HepG2 (cell line): Measurements from ENCODE around the gene UQCRHL. TPM values are rescaled to one million over a fixed set of nuclear protein-coding genes. Genes with fewer than 3 reads are reported as not detected.

ENCODE experiments used
- ATAC-seq: fragments of 200-7000 bp; cut with Tn5 transposase; 3 replicates; pipeline ENCODE4 v1.9.1; 2020; ENCODE audit warnings: mild to moderate bottlenecking, moderate library complexity
- BruUV-seq: library from RNA; stranded (reverse); fragments of 400-500 nt; replicated peaks from 2 replicates; lab custom pipeline; 2021; lab: Mats Ljungman, UMichigan
- CTCF ChIA-PET: fragments of 300-600 bp; formaldehyde crosslinking; extraction: SDS; loops from one replicate; lab custom pipeline; 2021; ENCODE audit warnings: low total read pairs, inconsistent platforms, low intra/inter-chr PET ratio; lab: Yijun Ruan, JAX
- POLR2A ChIA-PET: fragments of 350-600 bp; sonication (Branson Sonifier 250); formaldehyde crosslinking; loops from one replicate; lab custom pipeline; 2020; ENCODE audit warnings: antibody characterized with exemption, inconsistent platforms; lab: Yijun Ruan, JAX
- DNase-seq: peaks from one replicate; pipeline ENCODE4 v3.0.0-alpha.2; 2015; ENCODE audit warnings: low spot score
- FAIRE-seq: peaks from 3 replicates; lab custom pipeline; 2011; peaks lifted over from hg19 to GRCh38; lab: Jason Lieb, UNC
- H2AFZ ChIP-seq: one replicate; pipeline ENCODE4 v1.6.1; 2011; ENCODE audit warnings: low read length, inconsistent platforms
- H3K27ac ChIP-seq: fragments of 300-600 bp; 3 replicates; pipeline ENCODE4 v1.8.0; 2011; ENCODE audit warnings: mixed run types, mild to moderate bottlenecking, mixed read lengths, low read length, inconsistent platforms; ENCODE audit not compliant: insufficient read depth; ENCODE audit errors: extremely low read length
- H3K27me3 ChIP-seq, 2 experiments: fragments of 200-600 bp in 1 of 2; 2 replicates in 1 of 2; 3 replicates in 1 of 2; pipeline versions ENCODE4 v1.6.0 to v1.8.0; 2011; ENCODE audit warnings: low read length in 2 of 2, mild to moderate bottlenecking in 2 of 2, moderate library complexity in 2 of 2, inconsistent platforms in 1 of 2; ENCODE audit not compliant: insufficient read depth in 2 of 2, control insufficient read depth in 1 of 2
- H3K36me3 ChIP-seq, 2 experiments: fragments of 200-600 bp in 1 of 2; replicated peaks in 1 of 2; 2 replicates in 1 of 2; 3 replicates in 1 of 2; pipeline versions ENCODE4 v1.5.1 to v1.8.0; 2011; ENCODE audit warnings: low read length in 2 of 2, inconsistent platforms in 1 of 2; ENCODE audit not compliant: insufficient read depth in 2 of 2, control insufficient read depth in 1 of 2
- H3K4me1 ChIP-seq: 2 replicates; pipeline ENCODE4 v1.5.1; 2012; ENCODE audit warnings: low read length, inconsistent platforms; ENCODE audit not compliant: insufficient read depth
- H3K4me2 ChIP-seq: 2 replicates; pipeline ENCODE4 v1.6.0; 2011; ENCODE audit warnings: low read depth, low read length, inconsistent platforms
- H3K4me3 ChIP-seq, 3 experiments: fragments of 200-600 bp in 1 of 3; sonication (generic), shearing (Covaris generic) in 1 of 3; replicated peaks in 1 of 3; 2 replicates each; pipeline ENCODE4 v1.5.1; 2011 to 2016; ENCODE audit warnings: low read length in 3 of 3, inconsistent platforms in 2 of 3, low read depth in 2 of 3, mild to moderate bottlenecking in 2 of 3, control low read depth in 1 of 3, mixed read lengths in 1 of 3; ENCODE audit not compliant: insufficient read depth in 1 of 3
- H3K79me2 ChIP-seq: one replicate; pipeline ENCODE4 v1.6.1; 2011; ENCODE audit warnings: low read length, inconsistent platforms; ENCODE audit not compliant: insufficient read depth
- H3K9ac ChIP-seq: 2 replicates; pipeline ENCODE4 v1.6.0; 2011; ENCODE audit warnings: mild to moderate bottlenecking, low read depth, low read length, inconsistent platforms; ENCODE audit not compliant: insufficient read depth
- H3K9me3 ChIP-seq: 2 replicates; pipeline ENCODE4 v1.5.1; 2012; ENCODE audit warnings: mild to moderate bottlenecking, low read length
- H4K20me1 ChIP-seq: 2 replicates; pipeline ENCODE4 v1.6.0; 2011; ENCODE audit warnings: inconsistent platforms, mild to moderate bottlenecking, low read length, moderate library complexity; ENCODE audit not compliant: insufficient read depth
- ATF7-NPFF ChIP-seq: sonication (generic); formaldehyde crosslinking; IDR thresholded peaks from 2 replicates; pipeline ENCODE4 v1.8.1; 2023; ENCODE audit warnings: mild to moderate bottlenecking, low read depth, missing genetic modification reagents, moderate library complexity
- CAMTA2 ChIP-seq: sonication (generic); formaldehyde crosslinking; IDR thresholded peaks from 2 replicates; pipeline ENCODE4 v1.4.0; 2020; ENCODE audit warnings: mild to moderate bottlenecking, missing genetic modification reagents, borderline replicate concordance
- CREB1 ChIP-seq, 2 experiments: fragments of 450-650 bp in 1 of 2; IDR thresholded peaks; 2 replicates each; pipeline ENCODE4 v1.6.1; 2016 to 2017; ENCODE audit warnings: control low read depth in 1 of 2, mild to moderate bottlenecking in 1 of 2, missing compliant biosample characterization in 1 of 2, missing genetic modification characterization in 1 of 2
- HIC2 ChIP-seq: sonication (generic); formaldehyde crosslinking; IDR thresholded peaks from 2 replicates; pipeline ENCODE4 v1.9.0; 2022; ENCODE audit warnings: low read depth, missing genetic modification reagents
- HMGA1 ChIP-seq: sonication (generic); formaldehyde crosslinking; conservative IDR thresholded peaks from 2 replicates; pipeline ENCODE4 v1.4.0; 2020; ENCODE audit warnings: missing genetic modification reagents
- HNF4A ChIP-seq: sonication (generic); formaldehyde crosslinking; IDR thresholded peaks from 2 replicates; pipeline ENCODE4 v1.4.0; 2020; ENCODE audit warnings: missing genetic modification reagents
- KDM2A ChIP-seq: sonication (generic); formaldehyde crosslinking; IDR thresholded peaks from 2 replicates; pipeline ENCODE4 v1.4.0; 2020; ENCODE audit warnings: low read depth, missing genetic modification reagents, borderline replicate concordance
- MED13 ChIP-seq: sonication (generic); formaldehyde crosslinking; IDR thresholded peaks from 2 replicates; pipeline ENCODE4 v1.5.0; 2020; ENCODE audit warnings: missing genetic modification reagents
- NONO ChIP-seq, 2 experiments: fragments of 450-650 bp in 1 of 2; sonication (generic) in 1 of 2; formaldehyde crosslinking in 1 of 2; IDR thresholded peaks in 1 of 2; conservative IDR thresholded peaks in 1 of 2; 2 replicates each; pipeline versions ENCODE4 v1.6.1 to v1.8.0; 2017 to 2022; ENCODE audit warnings: mild to moderate bottlenecking in 1 of 2, missing genetic modification reagents in 1 of 2, moderate library complexity in 1 of 2
- SOX13 ChIP-seq, 3 experiments: fragments of 450-650 bp in 1 of 3; sonication (generic) in 1 of 3; formaldehyde crosslinking in 1 of 3; IDR thresholded peaks in 2 of 3; conservative IDR thresholded peaks in 1 of 3; 2 replicates each; pipeline versions ENCODE4 v1.5.0 to v1.6.1; 2016 to 2020; ENCODE audit warnings: antibody characterized with exemption in 1 of 3, mild to moderate bottlenecking in 1 of 3, missing compliant biosample characterization in 1 of 3, missing genetic modification reagents in 1 of 3, moderate library complexity in 1 of 3
- THAP9 ChIP-seq: sonication (generic); formaldehyde crosslinking; IDR thresholded peaks from 2 replicates; pipeline ENCODE4; 2020; ENCODE audit warnings: missing genetic modification reagents, mild to moderate bottlenecking, borderline replicate concordance
- ZFP36 ChIP-seq: fragments of 150-350 bp; IDR thresholded peaks from 2 replicates; pipeline ENCODE4 v1.6.1; 2018; ENCODE audit warnings: borderline replicate concordance, low read length, low read depth; ENCODE audit not compliant: partially characterized antibody
- ZMAT3 ChIP-seq: sonication (generic); formaldehyde crosslinking; conservative IDR thresholded peaks from 2 replicates; pipeline ENCODE4 v1.7.0; 2021; ENCODE audit warnings: missing genetic modification reagents
- ZNF335 ChIP-seq: sonication (generic); formaldehyde crosslinking; IDR thresholded peaks from 2 replicates; pipeline ENCODE4 v1.4.0; 2020; ENCODE audit warnings: missing genetic modification reagents
- ZNF546 ChIP-seq: sonication (generic); formaldehyde crosslinking; conservative IDR thresholded peaks from 2 replicates; pipeline ENCODE4 v1.8.1; 2023; ENCODE audit warnings: mild to moderate bottlenecking, missing genetic modification reagents
- ZNF75D ChIP-seq: sonication (generic); formaldehyde crosslinking; IDR thresholded peaks from 2 replicates; pipeline ENCODE4 v1.8.1; 2023; ENCODE audit warnings: missing genetic modification reagents, mild to moderate bottlenecking, borderline replicate concordance
- WGBS: methylation state at CpG from one replicate; pipeline ENCODE4 v1.1.6; 2017; ENCODE audit warnings: low lambda C conversion rate; 5-methylcytosine and 5-hydroxymethylcytosine counted together
- in situ Hi-C: cut with HindIII; loops from 2 replicates; pipeline ENCODE4 v1.10.0; 2017; ENCODE audit warnings: low pct_unique_long_range_greater_than_20kb; ENCODE audit not compliant: extremely low pct_ligation_motif_present
- intact Hi-C: fragments of 100-400 bp; cut with micrococcal nuclease; formaldehyde crosslinking; loops from one replicate; pipeline ENCODE4 v1.10.0; 2022; ENCODE audit not compliant: unreplicated experiment
- polyA plus RNA-seq, 8 experiments: library from polyadenylated mRNA; depleted of rRNA in 3 of 8; stranded (reverse) in 7 of 8; unstranded in 1 of 8; fragments of >200 nt; fragmentation: Illumina TruSeq in 4 of 8; extraction: Trizol in 4 of 8; gene quantifications; 2 replicates each; pipeline versions ENCODE4 v1.2.1 to v1.2.3, GENCODE V29; 2011 to 2016; ENCODE audit warnings: low read depth in 4 of 8, missing spikeins in 1 of 8, mixed read lengths in 1 of 8; ENCODE audit not compliant: insufficient read depth in 1 of 8
- total RNA-seq, 5 experiments: library from RNA; depleted of rRNA; stranded (reverse); fragments of >200 nt; fragmentation: Illumina TruSeq; extraction: Trizol; gene quantifications; 2 replicates each; pipeline ENCODE4 v1.2.3, GENCODE V29; 2016; ENCODE audit warnings: low read depth in 1 of 5

Gene UQCRHL
- total and polyA plus RNA-seq, 2 of the 13 experiments (the other 11 are each of a cell fraction or from before 2014, with no cell fraction given), result 1.8 to 2.3 TPM

- CTCF ChIA-PET, result no interaction called here
- FAIRE-seq (peak; percentile 92), ATAC-seq (peak; percentile 55), DNase-seq (peak; percentile 98)
- H3K27ac ChIP-seq, result peak overlapping the region; percentile 100
- BruUV-seq, result no TSS peak
- POLR2A ChIA-PET, result interaction anchor here (1.0 to 4.2 kb wide), 4 partner anchors 11 to 35 kb away, joined by 3 to 64 read pairs (median 16); partner anchors contain the start of gene SPEN
- H3K79me2 ChIP-seq, result peaks cover 16% of the 10 kb centered on the region
- H3K9me3 ChIP-seq, result no peaks in the 10 kb centered on the region
- in situ Hi-C loops, result no loop called here
- H3K36me3 ChIP-seq, result no peaks in the 10 kb centered on the region
- H3K4me2 ChIP-seq, result peak overlapping the region; percentile 93
- H3K27me3 ChIP-seq, result no peaks in the 10 kb centered on the region; a peak in 1 of 5 replicates
- H4K20me1 ChIP-seq, result no peaks in the 10 kb centered on the region
- 31% methylated on average over 26 of the region's 66 CpGs for WGBS
- H3K4me1 ChIP-seq, result peaks cover 42% of the 10 kb centered on the region
- H2AFZ ChIP-seq, result peak overlapping the region; percentile 55
- peak overlapping the region; percentile 77 to 83 (median 78); a peak in 5 of 6 replicates for H3K4me3 ChIP-seq
- H3K9ac ChIP-seq, result peak overlapping the region; percentile 98
- intact Hi-C loops, result loop anchor here (1.0 kb wide), 1 partner anchor 11 kb away; the partner anchor contains the start of gene SPEN
- TF ChIP-seq ZMAT3 (CRISPR knock-in tag), result peak; percentile 53
- TF ChIP-seq ZNF546 (CRISPR knock-in tag), result no peak
- TF ChIP-seq HMGA1 (CRISPR knock-in tag), result no peak
- TF ChIP-seq MED13, result peak; percentile 10; the same call in 1 of the 2 replicates
- no peak for TF ChIP-seq ZNF335 (CRISPR knock-in tag)
- TF ChIP-seq KDM2A (CRISPR knock-in tag), result peak; percentile 49
- no peak; the same call in 1 of the 2 replicates for TF ChIP-seq ATF7-NPFF
- TF ChIP-seq HNF4A, result no peak
- TF ChIP-seq ZNF75D, result no peak
- no peak for TF ChIP-seq SOX13 (IDR thresholded peaks at IDR 0.05)
- TF ChIP-seq SOX13 (CRISPR knock-in tag; conservative IDR thresholded peaks at IDR 0.05 in 1 of 2, IDR thresholded peaks at IDR 0.05 in 1 of 2), result peak in 1 of 2 experiments; percentile 77; a peak in 2 of 4 replicates
- 0 out of 2 replicates have a peak, but pooled peaks have one; percentile 22 for TF ChIP-seq THAP9 (CRISPR knock-in tag)
- TF ChIP-seq CREB1 (IDR thresholded peaks at IDR 0.05), result peak; percentile 54
- peak; percentile 73 for TF ChIP-seq CREB1 (CRISPR knock-in tag; IDR thresholded peaks at IDR 0.05)
- TF ChIP-seq CAMTA2 (CRISPR knock-in tag), result 0 out of 2 replicates have a peak, but pooled peaks have one; percentile 3
- TF ChIP-seq NONO (IDR thresholded peaks at IDR 0.05), result no peak
- TF ChIP-seq NONO (CRISPR knock-in tag; conservative IDR thresholded peaks at IDR 0.05), result peak; percentile 87
- TF ChIP-seq HIC2 (CRISPR knock-in tag), result no peak
- TF ChIP-seq ZFP36, result no peak
Observed at GRCh38 chr1:15835741-15836510, 28.5 kb upstream of the UQCRHL start.
